ENCODE results near the gene SDK1.

GRCh38 chr7:3393862-3394261, 92.8 kb downstream of the SDK1 start:
- TF ChIP-seq SIN3A (conservative IDR thresholded peaks at IDR 0.05 in 1 of 2, IDR thresholded peaks at IDR 0.05 in 1 of 2; ENCODE audit: low read depth in 1 of 2, low read length in 2 of 2) (no peak), CTCF (IDR thresholded peaks at IDR 0.05; ENCODE audit: control extremely low read depth in 1 of 3, insufficient read depth in 1 of 3, low read depth in 1 of 3, low read length in 3 of 3) (no peak), SIRT6 (IDR thresholded peaks at IDR 0.05; ENCODE audit: low read length) (no peak), NRF1 (IDR thresholded peaks at IDR 0.05; ENCODE audit: low read depth, low read length) (no peak), JUND (IDR thresholded peaks at IDR 0.05; ENCODE audit: low read length) (no peak), POLR2A (IDR thresholded peaks at IDR 0.05; ENCODE audit: control extremely low read depth in 1 of 2, low read depth in 2 of 2, low read length in 2 of 2) (no peak), EZH2 (IDR thresholded peaks at IDR 0.05; ENCODE audit: low read depth, low read length, severe bottlenecking) (no peak), EP300 (IDR thresholded peaks at IDR 0.05; ENCODE audit: borderline replicate concordance in 1 of 2, low read depth in 2 of 2, low read length in 2 of 2) (no peak), SRF (IDR thresholded peaks at IDR 0.05; ENCODE audit: low read depth, low read length) (no peak), GABPA (IDR thresholded peaks at IDR 0.05; ENCODE audit: borderline replicate concordance, insufficient read depth, low read length) (no peak), SP1 (IDR thresholded peaks at IDR 0.05; ENCODE audit: low read depth, low read length) (no peak), MAX (IDR thresholded peaks at IDR 0.05) (no peak), SP2 (IDR thresholded peaks at IDR 0.05; ENCODE audit: low read length) (no peak)
